ENCODE results near the gene RMND5A. TPM values are rescaled to one million over a fixed set of nuclear protein-coding genes. Genes with fewer than 3 reads are reported as not detected.

The RMND5A gene
- total RNA-seq, 1 experiment from 2014 or later = 120 TPM

DNA sequence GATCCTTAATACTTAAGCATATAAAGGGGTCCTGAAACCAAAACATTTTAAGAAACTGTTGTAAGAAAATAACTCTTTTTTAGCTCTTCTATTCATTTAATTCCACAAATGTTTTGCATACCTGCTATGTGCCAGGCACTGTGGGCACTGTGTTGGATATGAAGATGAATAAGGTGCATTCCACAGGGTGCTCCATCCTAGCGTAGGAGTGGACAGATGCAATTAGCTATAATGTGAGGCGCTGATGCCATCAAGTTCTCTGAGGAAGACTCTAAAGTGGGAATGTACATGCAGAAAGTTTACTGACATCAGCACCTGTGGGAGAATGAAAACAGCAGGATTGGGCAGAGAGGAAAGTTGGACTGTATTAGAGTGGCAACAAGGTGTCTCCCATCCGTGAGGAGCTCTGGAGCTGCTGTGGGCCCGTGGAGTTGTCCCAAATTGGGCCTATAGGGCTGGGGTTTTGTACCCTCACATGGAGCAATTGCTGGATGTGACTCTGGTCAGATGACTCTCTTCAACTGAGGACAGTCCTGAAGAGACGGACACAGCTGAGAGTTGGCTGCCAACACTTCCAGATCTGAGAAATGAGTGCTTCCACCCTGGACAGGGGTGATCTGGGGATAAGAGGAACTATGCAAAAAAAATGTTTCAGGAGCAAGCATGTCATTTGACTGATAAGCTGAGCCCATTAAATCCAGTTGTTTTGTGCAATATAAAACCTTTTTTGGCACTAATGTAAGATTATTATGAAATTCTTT, 48.3 kb downstream of the RMND5A start:
- Histone ChIP-seq H3K27ac (no peak overlapping the region), H3K4me1 (no peaks in the 10 kb centered on the region), H3K4me3 (no peak overlapping the region)

GRCh38 chr2:86769838-86770237, 49.7 kb downstream of the RMND5A start:
- no peaks in the 10 kb centered on the region for H3K4me1 ChIP-seq
- no peaks in the 10 kb centered on the region for H3K9me3 ChIP-seq (replicated peaks)
- no peak overlapping the region for H3K4me3 ChIP-seq
- no peak for DNase-seq
- no peak overlapping the region for H3K27ac ChIP-seq
- H3K27me3 ChIP-seq = no peaks in the 10 kb centered on the region
- H3K36me3 ChIP-seq = peaks cover 48% of the 10 kb centered on the region

More for the DNA sequence above, 48.3 kb downstream of the RMND5A start:
- no peak for DNase-seq
- Histone ChIP-seq H3K36me3 (peaks cover 37% of the 10 kb centered on the region), H3K9me3 (replicated peaks) (no peaks in the 10 kb centered on the region), H3K27me3 (no peaks in the 10 kb centered on the region)

DNA sequence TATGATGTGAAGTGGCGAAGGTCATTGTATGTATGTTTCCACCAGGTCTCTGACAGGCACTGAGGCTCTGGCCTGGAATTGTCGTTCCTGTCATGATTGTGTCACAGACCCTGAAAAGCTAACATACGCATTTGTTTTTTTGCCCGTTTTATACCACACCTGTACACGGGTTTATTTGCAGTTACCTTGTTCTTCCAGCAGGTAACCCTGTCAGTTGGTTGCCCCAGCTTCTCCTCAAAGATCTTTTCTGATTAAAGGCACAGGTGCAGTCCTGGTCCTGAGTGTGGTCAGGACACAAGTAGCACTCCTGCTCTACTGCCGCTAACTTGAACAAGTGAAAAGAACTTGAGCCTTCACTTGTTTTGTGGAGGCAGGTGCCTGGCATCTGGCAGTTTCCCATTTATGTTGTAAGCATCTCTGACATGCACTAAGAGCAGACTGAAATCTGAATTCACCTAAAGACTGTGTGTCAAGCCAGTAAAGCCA, 50.8 kb downstream of the RMND5A start:
- peaks cover 46% of the 10 kb centered on the region for H3K36me3 ChIP-seq
- no peaks in the 10 kb centered on the region for H3K9me3 ChIP-seq (replicated peaks)
- no peaks in the 10 kb centered on the region for H3K4me1 ChIP-seq
- no peak for DNase-seq
- H3K4me3 ChIP-seq = no peak overlapping the region
- H3K27me3 ChIP-seq = no peaks in the 10 kb centered on the region
- H3K27ac ChIP-seq = no peak overlapping the region

GRCh38 chr2:86772611-86773010, 52.5 kb downstream of the RMND5A start:
- Histone ChIP-seq H3K4me1 (no peaks in the 10 kb centered on the region), H3K27ac (no peak overlapping the region), H3K9me3 (replicated peaks) (no peaks in the 10 kb centered on the region), H3K27me3 (no peaks in the 10 kb centered on the region), H3K36me3 (peaks cover 36% of the 10 kb centered on the region), H3K4me3 (no peak overlapping the region)
- DNase-seq = no peak

DNA sequence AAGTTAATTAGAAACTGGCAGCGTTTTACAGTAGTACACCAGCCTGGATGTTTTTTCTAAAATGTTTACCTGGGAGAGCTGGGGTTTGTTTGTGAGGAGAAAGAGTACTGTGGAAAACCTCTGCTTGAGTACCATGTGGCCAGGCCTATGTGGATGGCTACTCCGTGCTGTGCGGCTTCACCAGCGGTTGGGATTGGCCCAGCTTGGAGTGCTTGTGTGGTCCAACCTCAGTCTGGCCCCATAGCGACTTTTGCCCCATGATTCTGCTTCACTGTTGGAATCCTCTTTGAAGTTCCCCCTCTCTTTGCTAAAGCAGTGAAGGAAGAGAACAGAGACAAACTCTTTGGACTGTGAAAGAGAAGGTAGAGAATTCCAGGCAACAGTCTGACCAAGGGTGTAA, 54.8 kb downstream of the RMND5A start:
- no peak overlapping the region for H3K27ac ChIP-seq
- H3K36me3 ChIP-seq = peaks cover 31% of the 10 kb centered on the region
- H3K27me3 ChIP-seq = no peaks in the 10 kb centered on the region
- no peaks in the 10 kb centered on the region for H3K4me1 ChIP-seq
- no peak overlapping the region for H3K4me3 ChIP-seq
- no peaks in the 10 kb centered on the region for H3K9me3 ChIP-seq (replicated peaks)
- DNase-seq = no peak

DNA sequence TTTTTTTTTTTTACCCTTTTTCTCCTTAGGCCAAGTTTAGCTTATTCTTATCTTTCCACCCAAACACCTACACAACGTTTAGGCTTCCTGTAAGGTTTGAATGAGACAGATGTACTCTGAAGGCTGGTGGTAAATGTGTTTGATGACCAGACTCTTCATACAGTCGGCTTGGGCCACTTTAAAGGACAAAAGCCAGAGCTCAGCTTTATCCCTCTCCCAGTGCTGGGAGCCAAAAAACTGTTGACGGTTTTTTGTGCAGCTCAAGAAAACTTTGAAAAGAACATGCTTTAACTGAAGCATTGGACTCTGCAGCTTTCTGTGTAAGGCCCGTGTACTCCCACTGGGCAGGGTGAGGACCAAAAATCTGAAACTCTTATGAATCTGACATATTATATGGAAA, 55.2 kb downstream of the RMND5A start:
- H3K36me3 ChIP-seq = peaks cover 31% of the 10 kb centered on the region
- no peak overlapping the region for H3K27ac ChIP-seq
- H3K4me3 ChIP-seq = no peak overlapping the region
- no peaks in the 10 kb centered on the region for H3K27me3 ChIP-seq
- no peak for DNase-seq
- no peaks in the 10 kb centered on the region for H3K4me1 ChIP-seq
- no peaks in the 10 kb centered on the region for H3K9me3 ChIP-seq (replicated peaks)

GRCh38 chr2:86776532-86776931, 56.4 kb downstream of the RMND5A start:
- Histone ChIP-seq H3K4me1 (no peaks in the 10 kb centered on the region), H3K27ac (no peak overlapping the region), H3K9me3 (replicated peaks) (no peaks in the 10 kb centered on the region), H3K36me3 (peaks cover 24% of the 10 kb centered on the region), H3K4me3 (no peak overlapping the region), H3K27me3 (no peaks in the 10 kb centered on the region)
- no peak for DNase-seq

- H3K4me3 ChIP-seq = no peak overlapping the region
- H3K4me1 ChIP-seq = no peaks in the 10 kb centered on the region
- H3K36me3 ChIP-seq = peaks cover 7% of the 10 kb centered on the region
- no peaks in the 10 kb centered on the region for H3K27me3 ChIP-seq
- DNase-seq = no peak
- no peak overlapping the region for H3K27ac ChIP-seq
- H3K9me3 ChIP-seq (replicated peaks) = no peaks in the 10 kb centered on the region
Measured at GRCh38 chr2:86778957-86779356, 58.9 kb downstream of the RMND5A start.

DNA sequence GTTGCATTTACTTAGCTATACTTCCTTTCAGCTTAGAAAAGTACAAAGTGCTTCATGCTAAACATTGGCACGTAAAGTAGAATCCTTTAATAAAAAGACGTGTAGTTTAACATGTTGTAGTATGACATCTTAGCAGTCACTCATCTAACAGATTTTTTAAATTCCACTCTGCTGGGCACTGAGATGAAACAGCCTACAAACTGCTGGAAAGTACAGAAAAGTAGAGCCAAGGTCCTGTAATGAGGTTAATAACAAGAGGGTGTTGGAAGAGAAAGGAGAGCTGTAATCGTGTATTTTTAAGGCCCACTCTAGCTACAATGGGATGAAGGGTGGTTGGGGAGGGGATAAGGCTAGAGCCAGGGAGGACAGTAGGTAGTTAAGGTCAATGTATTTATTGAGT, 59.9 kb downstream of the RMND5A start:
- no peaks in the 10 kb centered on the region for H3K27me3 ChIP-seq
- H3K36me3 ChIP-seq = 0 out of 2 replicates have a peak, but pooled peaks cover under 1% of the 10 kb centered on the region
- H3K27ac ChIP-seq = no peak overlapping the region
- no peak overlapping the region for H3K4me3 ChIP-seq
- H3K4me1 ChIP-seq = no peaks in the 10 kb centered on the region
- no peak for DNase-seq
- H3K9me3 ChIP-seq (replicated peaks) = no peaks in the 10 kb centered on the region

DNA sequence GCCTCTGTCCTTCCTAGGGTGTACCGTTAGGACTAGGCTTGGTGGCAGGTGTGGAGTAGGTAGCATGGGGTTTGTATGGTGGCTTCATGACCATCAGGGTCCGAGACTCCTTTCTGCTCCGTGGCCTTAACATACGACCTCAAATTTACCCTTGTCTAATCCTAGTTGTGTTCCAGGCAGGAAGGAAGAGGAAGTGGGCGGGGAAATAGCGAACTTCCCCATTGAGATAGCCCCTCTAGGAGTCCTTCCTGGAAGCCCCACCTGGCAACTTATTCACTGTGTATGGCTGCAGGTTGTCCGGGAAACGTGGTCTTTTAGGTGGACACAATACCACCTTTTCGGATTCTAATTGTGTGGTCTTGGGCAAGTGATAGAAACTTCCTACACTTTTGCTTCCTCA, 61.3 kb downstream of the RMND5A start:
- Histone ChIP-seq H3K27ac (no peak overlapping the region), H3K4me3 (no peak overlapping the region), H3K27me3 (no peaks in the 10 kb centered on the region)

DNA sequence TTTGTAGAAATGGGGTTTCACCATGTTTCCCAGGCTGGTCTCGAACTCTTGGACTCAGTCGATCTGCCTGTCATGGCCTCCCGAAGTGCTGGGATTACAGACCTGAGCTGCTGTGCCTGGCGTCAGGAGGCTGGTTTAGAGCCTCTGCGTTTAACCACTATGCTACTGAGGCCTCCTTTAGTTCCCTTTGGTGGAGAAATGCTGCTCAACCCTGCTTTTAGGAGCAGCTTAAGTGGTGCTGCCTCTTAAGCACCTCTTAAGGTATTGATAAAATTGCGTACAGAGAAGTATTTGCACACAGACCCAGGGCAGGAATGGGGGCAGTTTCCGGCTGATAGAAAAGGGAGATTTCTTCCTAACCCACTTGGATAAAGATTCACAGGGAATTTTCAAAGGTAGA, 62.7 kb downstream of the RMND5A start:
- H3K4me1 ChIP-seq = no peaks in the 10 kb centered on the region
- no peak overlapping the region for H3K4me3 ChIP-seq
- H3K27me3 ChIP-seq = no peaks in the 10 kb centered on the region
- DNase-seq = no peak
- H3K9me3 ChIP-seq (replicated peaks) = no peaks in the 10 kb centered on the region
- H3K36me3 ChIP-seq = no peaks in the 10 kb centered on the region
- H3K27ac ChIP-seq = no peak overlapping the region

More for the DNA sequence above, 61.3 kb downstream of the RMND5A start:
- H3K36me3 ChIP-seq = no peaks in the 10 kb centered on the region
- H3K4me1 ChIP-seq = no peaks in the 10 kb centered on the region
- DNase-seq = no peak
- no peaks in the 10 kb centered on the region for H3K9me3 ChIP-seq (replicated peaks)

DNA sequence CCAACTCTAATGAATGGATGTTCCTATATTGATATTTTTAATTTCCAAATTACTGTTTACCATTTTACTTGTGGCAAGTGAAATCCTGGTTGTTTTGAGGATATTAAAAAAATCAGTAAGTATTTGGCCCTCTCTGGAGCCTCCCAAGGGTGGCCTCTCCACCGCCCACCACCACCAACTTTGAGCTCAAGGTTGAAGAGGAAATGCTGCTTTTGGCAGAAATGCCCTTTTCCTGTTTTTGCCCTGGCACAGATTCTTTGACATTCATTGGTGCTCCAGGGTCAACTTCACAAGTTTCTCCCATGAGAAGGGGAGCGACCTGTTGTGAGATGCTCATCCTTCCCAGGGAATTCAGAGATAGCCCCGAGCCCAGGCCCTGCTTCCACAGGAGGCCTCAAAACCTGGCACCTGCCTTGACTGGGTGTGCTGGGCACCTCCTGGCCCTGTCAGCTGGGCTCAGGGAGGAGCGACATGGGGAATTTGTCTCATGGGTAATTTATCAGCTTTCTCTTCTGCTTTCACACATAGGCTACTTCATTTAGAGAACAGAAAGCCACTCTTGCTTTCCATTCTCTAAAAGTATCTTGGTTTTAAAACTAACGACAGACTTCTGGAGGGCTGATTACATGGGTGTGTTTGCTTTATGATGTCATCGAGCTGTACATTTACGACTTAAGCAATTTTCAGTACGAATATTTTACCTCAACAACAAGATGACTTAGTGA, 63.7 kb downstream of the RMND5A start:
- Histone ChIP-seq H3K4me3 (no peak overlapping the region), H3K4me1 (no peaks in the 10 kb centered on the region), H3K27ac (no peak overlapping the region), H3K36me3 (no peaks in the 10 kb centered on the region), H3K27me3 (no peaks in the 10 kb centered on the region), H3K9me3 (replicated peaks) (no peaks in the 10 kb centered on the region)
- DNase-seq = no peak

- no peak for DNase-seq
- Histone ChIP-seq H3K36me3 (no peaks in the 10 kb centered on the region), H3K27ac (no peak overlapping the region), H3K9me3 (replicated peaks) (no peaks in the 10 kb centered on the region), H3K4me3 (no peak overlapping the region), H3K4me1 (no peaks in the 10 kb centered on the region), H3K27me3 (no peaks in the 10 kb centered on the region)
Measured at GRCh38 chr2:86785456-86785855, 65.4 kb downstream of the RMND5A start.

DNA sequence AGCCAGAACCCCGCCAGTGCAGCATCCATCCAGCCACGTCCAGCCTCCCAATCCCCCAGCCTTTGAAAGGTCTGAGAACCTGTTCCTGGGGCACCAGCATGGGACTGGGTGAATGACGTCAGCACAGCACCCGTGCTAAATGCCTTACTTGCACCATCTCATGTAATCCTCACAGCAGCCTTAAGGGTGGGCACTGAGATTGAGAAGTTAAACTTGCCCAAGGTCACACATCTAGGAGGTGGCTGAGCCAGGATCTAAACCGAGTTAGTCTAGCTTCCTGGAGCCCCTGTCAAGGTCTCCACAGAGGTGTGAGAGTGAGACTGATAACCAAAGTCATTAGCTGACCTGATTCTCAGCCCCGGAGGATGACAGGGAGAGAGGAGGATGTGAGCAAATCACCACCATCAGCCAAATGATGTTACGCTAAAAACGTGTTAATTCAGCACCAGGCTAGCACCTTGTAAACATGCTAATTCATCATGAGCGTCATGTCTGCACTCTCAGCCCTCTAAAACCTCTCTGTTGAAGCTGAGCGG, 66.0 kb downstream of the RMND5A start:
- H3K27me3 ChIP-seq = no peaks in the 10 kb centered on the region
- no peak overlapping the region for H3K27ac ChIP-seq
- H3K4me3 ChIP-seq = no peak overlapping the region
- DNase-seq = no peak
- no peaks in the 10 kb centered on the region for H3K9me3 ChIP-seq (replicated peaks)
- H3K4me1 ChIP-seq = no peaks in the 10 kb centered on the region
- H3K36me3 ChIP-seq = no peaks in the 10 kb centered on the region

- H3K9me3 ChIP-seq (replicated peaks) = no peaks in the 10 kb centered on the region
- DNase-seq = peak in 1 of 2 experiments; percentile 15
- no peaks in the 10 kb centered on the region for H3K27me3 ChIP-seq
- H3K4me3 ChIP-seq = no peak overlapping the region
- H3K36me3 ChIP-seq = no peaks in the 10 kb centered on the region
- no peak overlapping the region for H3K27ac ChIP-seq
- no peaks in the 10 kb centered on the region for H3K4me1 ChIP-seq
Measured at GRCh38 chr2:86787736-86788135, 67.6 kb downstream of the RMND5A start.
